Thymus (tissue), 11 donors: ENCODE results near the gene RNU11. TPM values are rescaled to one million over a fixed set of nuclear protein-coding genes. Genes with fewer than 3 reads are reported as not detected.
"Not testable (repeated sequence)": the region's sequence is repeated elsewhere in the genome, so short reads cannot be mapped to it uniquely, and the experiment has no call there.

Experiments used
- DNase-seq, 9 donors: peaks; one replicate each; pipeline ENCODE4 v3.0.0-alpha.2; 2013; ENCODE audit warnings: low spot score in 9 of 9, low read depth in 6 of 9, missing footprints in 1 of 9
- H3K27ac ChIP-seq, 2 donors: one replicate each; pipeline ENCODE4 v1.5.1; 2013; ENCODE audit warnings: control low read depth in 1 of 2, low read depth in 1 of 2, low read length in 1 of 2, mild to moderate bottlenecking in 1 of 2, moderate library complexity in 1 of 2
- H3K27me3 ChIP-seq, 2 donors: one replicate each; pipeline ENCODE4 v1.5.1; 2013; ENCODE audit warnings: low read length in 1 of 2; ENCODE audit not compliant: control insufficient read depth in 2 of 2, insufficient read depth in 1 of 2
- H3K36me3 ChIP-seq, 2 donors: one replicate each; pipeline ENCODE4 v1.5.1; 2013; ENCODE audit warnings: low read length in 1 of 2, mild to moderate bottlenecking in 1 of 2, moderate library complexity in 1 of 2; ENCODE audit not compliant: control insufficient read depth in 2 of 2, insufficient read depth in 2 of 2
- H3K4me1 ChIP-seq, 2 donors: one replicate each; pipeline ENCODE4 v1.5.1; 2013; ENCODE audit warnings: low read length in 2 of 2; ENCODE audit not compliant: control insufficient read depth in 2 of 2, insufficient read depth in 2 of 2
- H3K4me3 ChIP-seq, 2 donors: one replicate each; pipeline ENCODE4 v1.5.1; 2013; ENCODE audit warnings: low read length in 2 of 2, control low read depth in 1 of 2, mild to moderate bottlenecking in 1 of 2
- H3K9me3 ChIP-seq, 2 donors: one replicate each; pipeline ENCODE4 v1.5.1; 2013; ENCODE audit warnings: low read length in 1 of 2, mild to moderate bottlenecking in 1 of 2; ENCODE audit not compliant: control insufficient read depth in 2 of 2, insufficient read depth in 1 of 2
- WGBS: extraction: QIAGEN DNeasy Blood & Tissue Kit; methylation state at CpG from one replicate; pipeline ENCODE4 v1.1.7; 2013; 5-methylcytosine and 5-hydroxymethylcytosine counted together
- polyA plus RNA-seq: library from polyadenylated mRNA; stranded (reverse); fragments of 200-250 nt; gene quantifications from one replicate; pipeline ENCODE4 v1.2.3, GENCODE V29; 2013
- total RNA-seq: library from RNA; stranded (reverse); fragments of 120-200 nt; gene quantifications from one replicate; pipeline ENCODE4 v1.2.4, GENCODE V29; 2013
- donor health status: healthy.

Gene RNU11
- total and polyA plus RNA-seq, 2 donors, result not detected

DNA sequence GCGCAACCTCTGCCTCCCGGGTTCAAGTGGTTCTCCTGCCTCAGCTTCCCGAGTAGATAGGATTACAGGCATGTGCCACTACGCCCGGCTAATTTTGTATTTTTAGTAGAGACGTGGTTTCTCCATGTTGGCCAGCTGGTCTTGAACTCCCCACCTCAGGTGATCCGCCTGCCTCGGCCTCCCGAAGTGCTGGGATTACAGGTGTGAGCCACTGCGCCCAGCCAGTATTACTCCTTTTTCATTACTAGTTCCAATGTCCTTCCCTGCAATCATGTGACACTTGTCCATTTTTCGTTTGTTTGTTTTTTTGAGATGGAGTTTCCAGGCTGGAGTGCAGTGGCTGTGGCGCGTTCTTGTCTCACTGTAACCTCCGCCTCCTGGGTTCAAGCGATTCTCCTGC is 24.6 kb downstream of the RNU11 start:
- 98% methylated on average over 15 of the region's 15 CpGs for WGBS
- DNase-seq, result not testable (repeated sequence)

DNA sequence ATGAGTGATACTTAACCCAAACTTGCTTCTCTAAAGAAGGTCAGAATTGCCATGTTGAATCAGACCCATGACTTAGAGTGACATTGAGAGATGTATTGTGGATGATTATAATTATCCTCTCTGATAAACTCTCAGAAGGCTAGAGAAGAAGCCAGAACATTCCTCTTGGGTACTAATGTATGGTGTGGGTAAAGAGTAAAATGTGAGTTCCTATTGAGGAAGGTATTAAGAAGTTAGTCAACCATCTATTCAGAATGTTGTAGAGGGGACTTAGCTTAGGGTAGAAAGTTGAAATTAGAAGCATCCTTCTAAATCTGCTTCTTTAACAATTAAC is 27.5 kb downstream of the RNU11 start:
- Histone ChIP-seq H3K4me1 (no peaks in the 10 kb centered on the region), H3K27me3 (no peaks in the 10 kb centered on the region), H3K27ac (no peak overlapping the region), H3K4me3 (no peak overlapping the region), H3K9me3 (no peaks in the 10 kb centered on the region), H3K36me3 (peaks cover 0 to 6% of the 10 kb centered on the region in 2 donors)
- no peak for DNase-seq

More for the DNA sequence above, 24.6 kb downstream of the RNU11 start:
- not testable (repeated sequence) for H3K4me3 ChIP-seq, H3K27me3 ChIP-seq, H3K36me3 ChIP-seq, H3K9me3 ChIP-seq, H3K27ac ChIP-seq
- peaks cover 5 to 12% of the 10 kb centered on the region in 2 donors for H3K4me1 ChIP-seq

- Histone ChIP-seq H3K27ac (no peak overlapping the region), H3K9me3 (no peaks in the 10 kb centered on the region), H3K36me3 (peaks cover 27 to 40% of the 10 kb centered on the region in 2 donors), H3K4me3 (no peak overlapping the region), H3K4me1 (no peaks in the 10 kb centered on the region), H3K27me3 (no peaks in the 10 kb centered on the region)
- 97% methylated on average over 4 of the region's 4 CpGs for WGBS
- no peak for DNase-seq
Observed at GRCh38 chr1:28680151-28680550, 31.8 kb downstream of the RNU11 start.

- Histone ChIP-seq H3K36me3 (peaks cover 44 to 50% of the 10 kb centered on the region in 2 donors), H3K9me3 (no peaks in the 10 kb centered on the region), H3K27me3 (no peaks in the 10 kb centered on the region), H3K4me3 (no peak overlapping the region), H3K4me1 (no peaks in the 10 kb centered on the region), H3K27ac (no peak overlapping the region)
- no peak for DNase-seq
- 92% methylated on average over 6 of the region's 6 CpGs for WGBS
Observed at GRCh38 chr1:28682840-28683239, 34.4 kb downstream of the RNU11 start.

- Histone ChIP-seq H3K27ac (no peak overlapping the region), H3K36me3 (peaks cover 44 to 51% of the 10 kb centered on the region in 2 donors), H3K9me3 (no peaks in the 10 kb centered on the region), H3K4me3 (no peak overlapping the region), H3K27me3 (no peaks in the 10 kb centered on the region), H3K4me1 (no peaks in the 10 kb centered on the region)
- 96% methylated on average over 4 of the region's 4 CpGs for WGBS
- DNase-seq, result no peak
Observed at GRCh38 chr1:28684937-28685336, 36.5 kb downstream of the RNU11 start.

GRCh38 chr1:28691627-28692026 is 43.2 kb downstream of the RNU11 start:
- H3K27me3 ChIP-seq, H3K4me3 ChIP-seq, H3K9me3 ChIP-seq, H3K27ac ChIP-seq, DNase-seq, H3K4me1 ChIP-seq: not testable (repeated sequence)
- 96% methylated on average over 1 of the region's 1 CpG for WGBS
- H3K36me3 ChIP-seq, result peaks cover 45 to 52% of the 10 kb centered on the region in 2 donors

Other genes with a start within 250 kb of the RNU11 start
- 41.4 TPM for gene RCC1, start 142.6 kb upstream of the RNU11 start, total RNA-seq
- gene RCC1, start 142.6 kb upstream of the RNU11 start, polyA plus RNA-seq, result 19.4 TPM
- 42.6 TPM for gene TRNAU1AP, start 95.5 kb upstream of the RNU11 start, total RNA-seq
- 38.6 TPM for gene TRNAU1AP, start 95.5 kb upstream of the RNU11 start, polyA plus RNA-seq
- 51.5 TPM for gene RAB42, start 56.3 kb upstream of the RNU11 start, total RNA-seq
- gene RAB42, start 56.3 kb upstream of the RNU11 start, polyA plus RNA-seq, result 18.6 TPM
- gene TAF12, start 5.5 kb upstream of the RNU11 start, total RNA-seq, result 49.5 TPM
- 40.8 TPM for gene TAF12, start 5.5 kb upstream of the RNU11 start, polyA plus RNA-seq
- 11.6 TPM for gene GMEB1, start 20.2 kb downstream of the RNU11 start, total RNA-seq
- 6.5 TPM for gene GMEB1, start 20.2 kb downstream of the RNU11 start, polyA plus RNA-seq
- 50.5 TPM for gene YTHDF2, start 88.3 kb downstream of the RNU11 start, total RNA-seq
- 72.6 TPM for gene YTHDF2, start 88.3 kb downstream of the RNU11 start, polyA plus RNA-seq
- 0.05 TPM for gene OPRD1, start 163.6 kb downstream of the RNU11 start, total RNA-seq
- gene OPRD1, start 163.6 kb downstream of the RNU11 start, polyA plus RNA-seq, result 0.05 TPM